RKO (cell line): ENCODE data around the gene POMP.
"Not testable (repeated sequence)": the region's sequence is repeated elsewhere in the genome, so short reads cannot be mapped to it uniquely, and the experiment has no call there.

ENCODE experiments used
- DNase-seq: peaks from one replicate; pipeline ENCODE4 v3.0.0-alpha.2; 2016; ENCODE audit warnings: low spot score

Gene POMP

GRCh38 chr13:28637714-28638355 lies 21.1 kb upstream of the POMP start:
- no peak for DNase-seq

GRCh38 chr13:28638756-28639155 lies 20.2 kb upstream of the POMP start:
- DNase-seq = no peak

- DNase-seq = no peak
Observed at GRCh38 chr13:28640861-28641599, 17.9 kb upstream of the POMP start.

- DNase-seq = no peak
Observed at GRCh38 chr13:28641600-28641926, 17.4 kb upstream of the POMP start.

- DNase-seq = no peak
Observed at GRCh38 chr13:28650284-28650683, 8.6 kb upstream of the POMP start.

- DNase-seq = no peak
Observed at GRCh38 chr13:28651810-28652401, 7.0 kb upstream of the POMP start.

- no peak for DNase-seq
Observed at GRCh38 chr13:28653111-28653510, 5.8 kb upstream of the POMP start.

GRCh38 chr13:28654276-28654675 lies 4.7 kb upstream of the POMP start:
- DNase-seq = no peak

- no peak for DNase-seq
Observed at GRCh38 chr13:28655561-28655960, 3.4 kb upstream of the POMP start.

- DNase-seq = peak; percentile 49
Observed at GRCh38 chr13:28657784-28658538, 969 bp upstream of the POMP start.

- DNase-seq = no peak
Observed at GRCh38 chr13:28658539-28658795, 463 bp upstream of the POMP start.

GRCh38 chr13:28659621-28659970 lies 666 bp downstream of the POMP start:
- peak; percentile 65 for DNase-seq

GRCh38 chr13:28666897-28667488 lies 8.1 kb downstream of the POMP start:
- DNase-seq = no peak

- DNase-seq = no peak
Observed at GRCh38 chr13:28671126-28671792, 12.3 kb downstream of the POMP start.

GRCh38 chr13:28678809-28679208 lies 19.9 kb downstream of the POMP start:
- peak; percentile 20 for DNase-seq

GRCh38 chr13:28679628-28680027 lies 20.7 kb downstream of the POMP start:
- DNase-seq = peak; percentile 47

- DNase-seq = no peak
Observed at GRCh38 chr13:28680541-28680940, 21.6 kb downstream of the POMP start.

GRCh38 chr13:28683169-28683568 lies 24.2 kb downstream of the POMP start:
- not testable (repeated sequence) for DNase-seq

GRCh38 chr13:28684257-28684656 lies 25.3 kb downstream of the POMP start:
- DNase-seq = no peak

- no peak for DNase-seq
Observed at GRCh38 chr13:28685114-28685513, 26.2 kb downstream of the POMP start.

GRCh38 chr13:28685892-28686291 lies 27.0 kb downstream of the POMP start:
- DNase-seq = no peak
